ENCODE data around the gene ADAP1. TPM values are rescaled to one million over a fixed set of nuclear protein-coding genes. Genes with fewer than 3 reads are reported as not detected.

ADAP1 gene
- total RNA-seq, 1 experiment from 2014 or later = 77.6 TPM

- ChIA-PET CTCF (interaction anchor here (0.7 to 3.3 kb wide), 4 partner anchors 14 to 538 kb away, joined by 3 to 16 read pairs (median 6); partner anchors contain the start of gene SUN1), POLR2A (no interaction called here)
- Mint-ChIP-seq H3K4me1 (ENCODE audit: low read depth, unreplicated experiment) (peaks cover 42% of the 10 kb centered on the region), H3K36me3 (ENCODE audit: insufficient read depth, unreplicated experiment) (peaks cover 92% of the 10 kb centered on the region), H3K27ac (ENCODE audit: unreplicated experiment) (peak overlapping the region; percentile 87), H3K9me3 (ENCODE audit: unreplicated experiment) (no peaks in the 10 kb centered on the region), H3K4me3 (ENCODE audit: unreplicated experiment) (peak overlapping the region; percentile 57), H3K27me3 (ENCODE audit: insufficient read depth, unreplicated experiment) (no peaks in the 10 kb centered on the region)
- DNase-seq = peak; percentile 61 to 71
- H3K4me3 ChIP-seq (ENCODE audit: low read depth, low read length) = no peak overlapping the region
- no peak for TF ChIP-seq CTCF (IDR thresholded peaks at IDR 0.05; ENCODE audit: insufficient read depth in 1 of 2, low read depth in 1 of 2, low read length in 1 of 2, severe bottlenecking in 1 of 2, unreplicated experiment in 1 of 2)
- H3K9me3 ChIP-seq = no peaks in the 10 kb centered on the region
- H3K4me1 ChIP-seq = peaks cover 38% of the 10 kb centered on the region
- peaks cover 4% of the 10 kb centered on the region for H3K36me3 ChIP-seq (ENCODE audit: control insufficient read depth, insufficient read depth, low read length)
- BruUV-seq (replicated peaks) = no TSS peak
- H3K27me3 ChIP-seq (replicated peaks; ENCODE audit: control insufficient read depth, insufficient read depth, low read length) = no peaks in the 10 kb centered on the region
- intact Hi-C loops (cut with micrococcal nuclease; ENCODE audit: unreplicated experiment) = no loop called here
These were observed 95.0 kb downstream of the ADAP1 start for GRCh38 chr7:859359-860030.

GRCh38 chr7:857661-858060 is 96.8 kb downstream of the ADAP1 start:
- Mint-ChIP-seq H3K4me1 (ENCODE audit: low read depth, unreplicated experiment) (peaks cover 42% of the 10 kb centered on the region), H3K4me3 (ENCODE audit: unreplicated experiment) (no peak overlapping the region), H3K27me3 (ENCODE audit: insufficient read depth, unreplicated experiment) (no peaks in the 10 kb centered on the region), H3K9me3 (ENCODE audit: unreplicated experiment) (no peaks in the 10 kb centered on the region), H3K27ac (ENCODE audit: unreplicated experiment) (peak overlapping the region; percentile 39), H3K36me3 (ENCODE audit: insufficient read depth, unreplicated experiment) (peaks cover 91% of the 10 kb centered on the region)
- Histone ChIP-seq H3K27me3 (replicated peaks; ENCODE audit: control insufficient read depth, insufficient read depth, low read length) (no peaks in the 10 kb centered on the region), H3K4me1 (peaks cover 38% of the 10 kb centered on the region), H3K36me3 (ENCODE audit: control insufficient read depth, insufficient read depth, low read length) (peaks cover 4% of the 10 kb centered on the region), H3K4me3 (ENCODE audit: low read depth, low read length) (no peak overlapping the region), H3K9me3 (no peaks in the 10 kb centered on the region)
- ChIA-PET POLR2A (no interaction called here), CTCF (no interaction called here)
- TF ChIP-seq CTCF (IDR thresholded peaks at IDR 0.05; ENCODE audit: insufficient read depth in 1 of 2, low read depth in 1 of 2, low read length in 1 of 2, severe bottlenecking in 1 of 2, unreplicated experiment in 1 of 2) = no peak
- DNase-seq = no peak
- intact Hi-C loops (cut with micrococcal nuclease; ENCODE audit: unreplicated experiment) = no loop called here
- no TSS peak for BruUV-seq (replicated peaks)

GRCh38 chr7:856444-857095 is 97.9 kb downstream of the ADAP1 start:
- BruUV-seq (replicated peaks) = no TSS peak
- ChIA-PET POLR2A (no interaction called here), CTCF (interaction anchor here (0.7 kb wide), 1 partner anchor 20 kb away, joined by 3 read pairs; no protein-coding TSS in a partner anchor)
- Histone ChIP-seq H3K27me3 (replicated peaks; ENCODE audit: control insufficient read depth, insufficient read depth, low read length) (no peaks in the 10 kb centered on the region), H3K36me3 (ENCODE audit: control insufficient read depth, insufficient read depth, low read length) (peaks cover 7% of the 10 kb centered on the region), H3K4me3 (ENCODE audit: low read depth, low read length) (no peak overlapping the region), H3K4me1 (peaks cover 30% of the 10 kb centered on the region), H3K9me3 (no peaks in the 10 kb centered on the region)
- peaks cover 33% of the 10 kb centered on the region for H3K4me1 Mint-ChIP-seq (ENCODE audit: low read depth, unreplicated experiment)
- no peak overlapping the region for H3K4me3 Mint-ChIP-seq (ENCODE audit: unreplicated experiment)
- no peak overlapping the region for H3K27ac Mint-ChIP-seq (ENCODE audit: unreplicated experiment)
- H3K9me3 Mint-ChIP-seq (ENCODE audit: unreplicated experiment) = no peaks in the 10 kb centered on the region
- DNase-seq = no peak
- intact Hi-C loops (cut with micrococcal nuclease; ENCODE audit: unreplicated experiment) = no loop called here
- peaks cover 84% of the 10 kb centered on the region for H3K36me3 Mint-ChIP-seq (ENCODE audit: insufficient read depth, unreplicated experiment)
- TF ChIP-seq CTCF (IDR thresholded peaks at IDR 0.05; ENCODE audit: insufficient read depth in 1 of 2, low read depth in 1 of 2, low read length in 1 of 2, severe bottlenecking in 1 of 2, unreplicated experiment in 1 of 2) = no peak
- no peaks in the 10 kb centered on the region for H3K27me3 Mint-ChIP-seq (ENCODE audit: insufficient read depth, unreplicated experiment)

Measured in Caco-2 (cell line).